ENCODE results near the gene ABCA4.

DNA sequence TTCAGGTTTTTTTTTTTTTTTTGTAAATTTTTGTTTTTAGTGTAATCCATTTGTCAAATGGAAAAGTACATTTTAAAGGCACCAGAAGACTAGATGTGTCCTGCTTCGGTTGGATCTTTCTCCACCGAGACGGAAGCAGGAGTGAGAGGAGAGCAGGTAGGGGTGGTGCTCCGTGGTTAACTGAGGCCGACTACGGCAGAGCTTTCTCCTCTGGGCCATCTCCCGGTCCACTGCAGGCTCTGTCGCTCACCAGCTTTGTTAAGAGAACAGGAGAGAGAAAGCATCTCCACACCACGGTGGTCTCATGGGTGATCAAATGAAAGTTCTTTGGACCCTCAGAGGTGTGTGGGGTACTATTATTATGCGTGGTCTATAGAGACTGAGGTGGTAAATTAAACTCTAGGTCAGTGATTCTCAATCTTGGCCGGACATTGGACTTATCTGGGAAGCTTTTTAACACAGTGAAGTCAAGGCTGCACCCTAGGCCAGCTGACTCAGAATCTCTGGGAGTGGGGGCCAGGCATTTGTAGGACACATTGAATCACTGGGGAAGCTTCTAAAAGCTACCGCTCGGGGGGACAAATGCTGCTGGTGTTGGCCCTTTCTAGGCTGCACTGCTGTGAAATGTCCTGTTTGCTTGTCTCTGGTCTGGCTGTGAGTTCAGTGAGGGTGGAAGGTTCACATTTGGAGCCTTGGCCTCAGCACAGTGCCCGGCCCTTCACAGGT is 25.0 kb downstream of the ABCA4 start:
- TF ChIP-seq POLR2A (IDR thresholded peaks at IDR 0.05; ENCODE audit: low read length) (no peak), GATA1 (IDR thresholded peaks at IDR 0.05; ENCODE audit: low read depth, low read length) (no peak)
